Caco-2 (cell line): Measurements from ENCODE around the gene SRXN1. TPM values are rescaled to one million over a fixed set of nuclear protein-coding genes. Genes with fewer than 3 reads are reported as not detected.

Source experiments
- BruUV-seq: library from RNA; stranded (reverse); fragments of 400-500 nt; replicated peaks from 2 replicates; lab custom pipeline; 2021; lab: Mats Ljungman, UMichigan
- CTCF ChIA-PET: fragments of 300-600 bp; sonication (Branson Sonifier 250); formaldehyde crosslinking; loops from one replicate; lab custom pipeline; 2022; ENCODE audit warnings: antibody characterized with exemption; lab: Charles Lee
- POLR2A ChIA-PET: fragments of 300-600 bp; sonication (Branson Sonifier 250); formaldehyde crosslinking; loops from one replicate; lab custom pipeline; 2022; ENCODE audit warnings: antibody characterized with exemption; lab: Charles Lee
- DNase-seq, 2 experiments: peaks; one replicate each; pipeline versions ENCODE4 v3.0.0 to v3.0.0-alpha.2; 2020 to 2022
- H3K27me3 ChIP-seq: replicated peaks from 2 replicates; pipeline ENCODE4 v1.6.0; 2011; ENCODE audit warnings: low read length; ENCODE audit not compliant: control insufficient read depth, insufficient read depth
- H3K36me3 ChIP-seq: 2 replicates; pipeline ENCODE4 v1.5.1; 2011; ENCODE audit warnings: low read length; ENCODE audit not compliant: control insufficient read depth, insufficient read depth
- H3K4me1 ChIP-seq: fragments of 250-450 bp; sonication (Bioruptor Pico); 2 replicates; pipeline ENCODE4 v1.5.1; 2020; ENCODE audit warnings: mild to moderate bottlenecking
- H3K4me3 ChIP-seq: 2 replicates; pipeline ENCODE4 v1.5.1; 2011; ENCODE audit warnings: low read depth, mild to moderate bottlenecking, control low read depth, low read length
- H3K9me3 ChIP-seq: fragments of 250-450 bp; sonication (Bioruptor Pico); 2 replicates; pipeline ENCODE4 v1.5.1; 2020; ENCODE audit warnings: mild to moderate bottlenecking, moderate library complexity
- H3K27ac Mint-ChIP-seq: one replicate; pipeline ENCODE4 v1.8.0; 2022; ENCODE audit warnings: mixed read lengths; ENCODE audit not compliant: unreplicated experiment
- H3K27me3 Mint-ChIP-seq: one replicate; pipeline ENCODE4 v1.8.0; 2022; ENCODE audit warnings: mixed read lengths; ENCODE audit not compliant: insufficient read depth, unreplicated experiment
- H3K36me3 Mint-ChIP-seq: one replicate; pipeline ENCODE4 v1.8.0; 2022; ENCODE audit warnings: mild to moderate bottlenecking, mixed read lengths; ENCODE audit not compliant: insufficient read depth, unreplicated experiment
- H3K4me1 Mint-ChIP-seq: one replicate; pipeline ENCODE4 v1.8.0; 2022; ENCODE audit warnings: low read depth, mixed read lengths; ENCODE audit not compliant: unreplicated experiment
- H3K4me3 Mint-ChIP-seq: one replicate; pipeline ENCODE4 v1.8.0; 2022; ENCODE audit warnings: mild to moderate bottlenecking, moderate library complexity, mixed read lengths; ENCODE audit not compliant: unreplicated experiment
- H3K9me3 Mint-ChIP-seq: one replicate; pipeline ENCODE4 v1.8.0; 2022; ENCODE audit warnings: mixed read lengths; ENCODE audit not compliant: unreplicated experiment
- CTCF ChIP-seq, 2 experiments: fragments of 200-600 bp in 1 of 2; IDR thresholded peaks; 1 replicate in 1 of 2; 2 replicates in 1 of 2; pipeline versions ENCODE4 v1.5.1 to v1.8.0; 2011 to 2022; ENCODE audit warnings: antibody characterized with exemption in 1 of 2, control low read depth in 1 of 2, inconsistent platforms in 1 of 2, low read depth in 1 of 2, low read length in 1 of 2, mild to moderate bottlenecking in 1 of 2, moderate library complexity in 1 of 2; ENCODE audit not compliant: insufficient read depth in 1 of 2, severe bottlenecking in 1 of 2, unreplicated experiment in 1 of 2
- intact Hi-C: fragments of 100-400 bp; cut with micrococcal nuclease; formaldehyde crosslinking; loops from one replicate; pipeline ENCODE4 v1.10.0; 2022; ENCODE audit not compliant: unreplicated experiment
- total RNA-seq: library from RNA; stranded (reverse); gene quantifications from 2 replicates; pipeline ENCODE4 v1.2.3, GENCODE V29; 2022

The SRXN1 gene
- total RNA-seq, 1 experiment from 2014 or later = 33.7 TPM

DNA sequence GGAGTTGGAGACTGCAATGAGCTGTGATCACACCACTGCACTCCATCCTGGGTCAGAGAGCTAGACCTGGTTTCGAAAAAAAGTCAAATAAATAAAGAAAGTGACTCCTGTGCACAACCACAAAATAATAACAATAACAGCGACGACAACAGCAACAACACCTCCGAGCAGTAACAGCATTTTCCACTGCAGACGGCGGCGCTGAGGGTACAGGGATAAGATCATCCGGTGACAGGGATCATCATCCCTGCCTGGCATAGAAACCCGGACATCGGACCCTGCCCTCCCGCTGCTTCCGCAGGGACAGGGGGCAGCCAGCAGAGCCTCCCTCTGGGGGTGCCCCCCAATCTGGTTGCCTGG lies 11.5 kb downstream of the SRXN1 start:
- H3K36me3 ChIP-seq = no peaks in the 10 kb centered on the region
- Mint-ChIP-seq H3K27ac (no peak overlapping the region), H3K27me3 (peaks cover 5% of the 10 kb centered on the region), H3K4me3 (no peak overlapping the region), H3K9me3 (no peaks in the 10 kb centered on the region), H3K36me3 (peaks cover 8% of the 10 kb centered on the region), H3K4me1 (peaks cover 7% of the 10 kb centered on the region)
- intact Hi-C loops = no loop called here
- no peaks in the 10 kb centered on the region for H3K4me1 ChIP-seq
- CTCF ChIA-PET = no interaction called here
- no peak for TF ChIP-seq CTCF (IDR thresholded peaks at IDR 0.05; ENCODE audit: insufficient read depth in 1 of 2, low read depth in 1 of 2, low read length in 1 of 2, severe bottlenecking in 1 of 2, unreplicated experiment in 1 of 2)
- no peak overlapping the region for H3K4me3 ChIP-seq
- POLR2A ChIA-PET = no interaction called here
- H3K27me3 ChIP-seq = no peaks in the 10 kb centered on the region
- no TSS peak for BruUV-seq
- H3K9me3 ChIP-seq = no peaks in the 10 kb centered on the region
- peak in 1 of 2 experiments; percentile 16 for DNase-seq

DNA sequence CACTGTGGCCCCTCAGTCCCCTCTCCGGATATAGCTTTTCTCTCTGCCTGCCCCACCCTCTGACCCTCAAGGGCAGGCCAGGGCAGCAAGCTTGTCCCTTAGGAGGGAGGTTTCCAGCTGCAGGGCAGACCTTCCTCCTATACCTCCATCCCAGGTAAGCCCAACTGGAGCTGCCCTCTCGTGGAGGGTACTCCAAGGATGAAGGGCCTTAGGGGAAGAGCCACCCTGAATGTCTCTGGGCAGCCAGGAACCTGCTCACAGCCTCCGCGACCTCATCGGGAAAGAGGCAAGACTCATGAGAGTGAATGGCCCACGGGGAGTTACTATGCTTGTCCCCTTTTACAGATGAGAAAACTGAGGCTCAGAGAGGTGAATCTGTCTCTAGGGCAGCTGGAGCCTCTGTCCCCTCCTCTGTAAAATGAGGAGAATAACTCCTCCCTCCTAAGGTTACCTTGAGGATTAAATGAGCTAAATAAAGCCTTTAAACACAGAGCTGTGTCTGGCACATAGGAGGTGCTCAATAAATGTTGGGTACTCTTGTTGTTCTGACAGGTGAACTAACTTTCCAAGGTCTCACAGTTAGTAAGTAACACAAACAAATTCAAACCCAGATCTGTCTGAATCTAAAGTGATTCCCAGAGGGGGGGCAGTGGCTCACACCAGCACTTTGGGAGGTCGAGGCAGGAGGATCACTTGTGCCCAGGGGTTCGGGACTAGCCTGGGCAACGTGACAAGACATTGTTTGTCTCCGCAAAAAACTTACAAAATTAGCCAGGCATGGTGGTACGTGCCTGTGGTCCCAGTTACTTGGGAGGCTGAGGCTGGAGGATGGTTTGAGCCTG lies 12.1 kb downstream of the SRXN1 start:
- H3K27ac Mint-ChIP-seq = no peak overlapping the region
- Histone ChIP-seq H3K9me3 (no peaks in the 10 kb centered on the region), H3K36me3 (no peaks in the 10 kb centered on the region), H3K27me3 (no peaks in the 10 kb centered on the region), H3K4me1 (no peaks in the 10 kb centered on the region), H3K4me3 (no peak overlapping the region)
- intact Hi-C loops = no loop called here
- peaks cover 5% of the 10 kb centered on the region for H3K27me3 Mint-ChIP-seq
- POLR2A ChIA-PET = no interaction called here
- no TSS peak for BruUV-seq
- TF ChIP-seq CTCF (IDR thresholded peaks at IDR 0.05; ENCODE audit: insufficient read depth in 1 of 2, low read depth in 1 of 2, low read length in 1 of 2, severe bottlenecking in 1 of 2, unreplicated experiment in 1 of 2) = no peak
- H3K4me1 Mint-ChIP-seq = peaks cover 7% of the 10 kb centered on the region
- H3K36me3 Mint-ChIP-seq = peaks cover 8% of the 10 kb centered on the region
- no peak for DNase-seq
- H3K4me3 Mint-ChIP-seq = no peak overlapping the region
- H3K9me3 Mint-ChIP-seq = no peaks in the 10 kb centered on the region
- CTCF ChIA-PET = no interaction called here

GRCh38 chr20:638579-638978 lies 14.4 kb downstream of the SRXN1 start:
- no peak for TF ChIP-seq CTCF (IDR thresholded peaks at IDR 0.05; ENCODE audit: insufficient read depth in 1 of 2, low read depth in 1 of 2, low read length in 1 of 2, severe bottlenecking in 1 of 2, unreplicated experiment in 1 of 2)
- H3K9me3 ChIP-seq = no peaks in the 10 kb centered on the region
- CTCF ChIA-PET = no interaction called here
- H3K27ac Mint-ChIP-seq = no peak overlapping the region
- no TSS peak for BruUV-seq
- no peak overlapping the region for H3K4me3 ChIP-seq
- DNase-seq = no peak
- H3K27me3 ChIP-seq = no peaks in the 10 kb centered on the region
- H3K27me3 Mint-ChIP-seq = peaks cover 5% of the 10 kb centered on the region
- no peaks in the 10 kb centered on the region for H3K4me1 ChIP-seq
- H3K36me3 ChIP-seq = no peaks in the 10 kb centered on the region
- no peaks in the 10 kb centered on the region for H3K9me3 Mint-ChIP-seq
- H3K4me1 Mint-ChIP-seq = peaks cover 7% of the 10 kb centered on the region
- POLR2A ChIA-PET = no interaction called here
- H3K36me3 Mint-ChIP-seq = peaks cover 8% of the 10 kb centered on the region
- H3K4me3 Mint-ChIP-seq = no peak overlapping the region
- intact Hi-C loops = no loop called here
